AG04450 (cell line): Measurements from ENCODE around the gene STRA6. TPM values are rescaled to one million over a fixed set of nuclear protein-coding genes. Genes with fewer than 3 reads are reported as not detected.

Experiments
- CTCF ChIA-PET: fragments of 300-600, 350-600 bp; formaldehyde crosslinking; extraction: SDS; loops from one replicate; lab custom pipeline; 2022; ENCODE audit warnings: antibody characterized with exemption, inconsistent platforms; lab: Charles Lee
- POLR2A ChIA-PET: fragments of 350-600 bp; formaldehyde crosslinking; extraction: SDS; loops from one replicate; lab custom pipeline; 2021; ENCODE audit warnings: antibody characterized with exemption, inconsistent platforms; lab: Yijun Ruan, JAX
- DNase-seq: peaks from one replicate; pipeline ENCODE4 v3.0.0-alpha.2; 2011; ENCODE audit warnings: low read depth, low spot score
- H3K27ac ChIP-seq: one replicate; pipeline ENCODE4 v1.5.1; 2012; ENCODE audit warnings: low read depth, low read length, control low read depth
- H3K27me3 ChIP-seq: one replicate; pipeline ENCODE4 v1.6.0; 2012; ENCODE audit warnings: low read length; ENCODE audit not compliant: control insufficient read depth, insufficient read depth
- H3K4me3 ChIP-seq: 2 replicates; pipeline ENCODE4 v1.5.1; 2011; ENCODE audit warnings: mild to moderate bottlenecking, low read depth, low read length, control low read depth
- H3K9me3 ChIP-seq: 2 replicates; pipeline ENCODE4 v1.5.1; 2012; ENCODE audit warnings: low read length; ENCODE audit not compliant: control insufficient read depth, insufficient read depth
- polyA plus RNA-seq: library from polyadenylated mRNA; depleted of rRNA; stranded (reverse); fragments of >200 nt; gene quantifications from 2 replicates; pipeline ENCODE4 v1.2.3, GENCODE V29; 2011
- TF ChIP-seq, protein P1 (sequence below): IDR thresholded peaks from 2 replicates; pipeline ENCODE4 v1.5.1; 2011; ENCODE audit warnings: low read depth, low read length, control low read depth, inconsistent platforms

STRA6 gene
- polyA plus RNA-seq, 1 experiment, result 0.12 TPM

DNA sequence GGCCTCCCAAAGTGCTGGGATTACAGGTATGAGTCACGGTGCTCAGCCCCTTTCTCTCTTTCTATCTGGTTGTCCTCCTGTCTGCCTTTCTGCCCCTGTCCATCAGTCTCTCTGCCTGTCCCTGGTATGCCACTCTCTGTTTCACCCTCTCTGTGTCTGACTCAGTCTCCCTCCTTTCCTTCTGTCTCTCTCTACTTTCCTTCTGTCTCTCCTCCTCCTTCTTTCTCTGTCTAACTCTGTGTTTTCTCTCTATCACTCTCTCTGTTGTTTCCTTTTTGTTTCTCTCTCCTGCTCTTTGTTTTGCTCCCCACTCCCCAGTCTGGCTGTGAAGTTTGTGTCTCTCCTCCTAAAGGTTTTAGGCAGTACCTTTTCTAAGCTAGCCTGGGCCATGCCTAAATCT lies 9.1 kb upstream of the STRA6 start:
- POLR2A ChIA-PET, result no interaction called here
- H3K27ac ChIP-seq, result no peak overlapping the region
- H3K4me3 ChIP-seq, result no peak overlapping the region
- TF ChIP-seq, protein P1, sequence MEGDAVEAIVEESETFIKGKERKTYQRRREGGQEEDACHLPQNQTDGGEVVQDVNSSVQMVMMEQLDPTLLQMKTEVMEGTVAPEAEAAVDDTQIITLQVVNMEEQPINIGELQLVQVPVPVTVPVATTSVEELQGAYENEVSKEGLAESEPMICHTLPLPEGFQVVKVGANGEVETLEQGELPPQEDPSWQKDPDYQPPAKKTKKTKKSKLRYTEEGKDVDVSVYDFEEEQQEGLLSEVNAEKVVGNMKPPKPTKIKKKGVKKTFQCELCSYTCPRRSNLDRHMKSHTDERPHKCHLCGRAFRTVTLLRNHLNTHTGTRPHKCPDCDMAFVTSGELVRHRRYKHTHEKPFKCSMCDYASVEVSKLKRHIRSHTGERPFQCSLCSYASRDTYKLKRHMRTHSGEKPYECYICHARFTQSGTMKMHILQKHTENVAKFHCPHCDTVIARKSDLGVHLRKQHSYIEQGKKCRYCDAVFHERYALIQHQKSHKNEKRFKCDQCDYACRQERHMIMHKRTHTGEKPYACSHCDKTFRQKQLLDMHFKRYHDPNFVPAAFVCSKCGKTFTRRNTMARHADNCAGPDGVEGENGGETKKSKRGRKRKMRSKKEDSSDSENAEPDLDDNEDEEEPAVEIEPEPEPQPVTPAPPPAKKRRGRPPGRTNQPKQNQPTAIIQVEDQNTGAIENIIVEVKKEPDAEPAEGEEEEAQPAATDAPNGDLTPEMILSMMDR, result no peak
- no peaks in the 10 kb centered on the region for H3K9me3 ChIP-seq
- CTCF ChIA-PET, result no interaction called here
- DNase-seq, result no peak
- H3K27me3 ChIP-seq, result peaks cover 11% of the 10 kb centered on the region

DNA sequence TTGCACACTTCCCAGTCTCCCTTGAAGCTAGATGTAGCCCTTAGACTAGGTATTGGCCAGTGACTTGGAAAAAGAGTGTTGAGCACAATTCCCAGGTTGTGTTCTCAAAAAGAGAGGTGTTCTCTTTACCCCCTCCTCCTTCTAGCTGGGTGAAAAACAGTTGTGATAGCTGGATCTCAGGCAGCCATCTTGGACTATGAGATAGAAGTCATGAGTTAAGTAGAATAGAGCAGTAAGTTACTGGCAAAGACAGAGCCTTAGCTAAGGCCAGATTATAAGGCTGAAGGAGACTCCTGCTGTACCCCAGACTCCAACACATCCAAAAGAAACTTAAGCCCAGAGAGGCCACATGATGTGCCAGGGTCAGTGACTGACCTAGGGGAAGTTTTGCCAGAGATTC lies 8.1 kb upstream of the STRA6 start:
- TF ChIP-seq, protein P1, result no peak
- no peak for DNase-seq
- ChIA-PET POLR2A (no interaction called here), CTCF (no interaction called here)
- no peaks in the 10 kb centered on the region for H3K9me3 ChIP-seq
- H3K4me3 ChIP-seq, result no peak overlapping the region
- peaks cover 8% of the 10 kb centered on the region for H3K27me3 ChIP-seq
- H3K27ac ChIP-seq, result no peak overlapping the region

DNA sequence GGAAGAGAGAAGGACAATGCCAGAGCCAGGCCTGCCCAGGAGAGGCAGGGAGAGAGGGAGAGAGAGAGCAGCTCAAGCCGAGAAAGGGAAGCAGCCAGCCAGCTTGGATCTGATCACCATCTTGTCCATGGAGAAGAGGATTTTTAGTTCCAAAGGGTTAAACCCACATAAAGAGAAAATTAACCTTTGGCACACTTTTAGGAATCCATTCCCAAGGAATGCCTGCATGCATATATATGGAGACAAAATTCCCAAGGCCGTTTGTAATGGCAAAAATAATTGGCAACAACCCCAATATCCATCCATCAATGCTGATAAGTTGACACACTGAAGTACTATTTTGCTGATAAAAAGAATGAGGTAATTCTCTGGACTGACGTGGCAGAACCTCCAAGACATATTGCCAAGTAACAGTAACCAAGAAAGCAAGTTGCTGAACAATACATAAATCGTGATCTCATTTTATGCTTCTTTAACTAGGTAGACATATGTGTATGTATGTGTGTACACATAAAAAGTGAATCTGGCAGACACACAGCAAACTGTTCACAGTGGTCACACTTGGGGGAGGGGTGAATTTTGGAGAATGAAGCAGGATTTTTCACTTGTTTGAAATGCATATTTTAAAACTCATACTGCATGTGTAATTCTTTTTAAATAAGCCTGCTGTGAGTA lies 7.5 kb upstream of the STRA6 start:
- Histone ChIP-seq H3K27ac (peak overlapping the region; percentile 61), H3K27me3 (peaks cover 10% of the 10 kb centered on the region), H3K9me3 (no peaks in the 10 kb centered on the region), H3K4me3 (no peak overlapping the region)
- TF ChIP-seq, protein P1, result no peak
- ChIA-PET POLR2A (no interaction called here), CTCF (no interaction called here)
- no peak for DNase-seq

DNA sequence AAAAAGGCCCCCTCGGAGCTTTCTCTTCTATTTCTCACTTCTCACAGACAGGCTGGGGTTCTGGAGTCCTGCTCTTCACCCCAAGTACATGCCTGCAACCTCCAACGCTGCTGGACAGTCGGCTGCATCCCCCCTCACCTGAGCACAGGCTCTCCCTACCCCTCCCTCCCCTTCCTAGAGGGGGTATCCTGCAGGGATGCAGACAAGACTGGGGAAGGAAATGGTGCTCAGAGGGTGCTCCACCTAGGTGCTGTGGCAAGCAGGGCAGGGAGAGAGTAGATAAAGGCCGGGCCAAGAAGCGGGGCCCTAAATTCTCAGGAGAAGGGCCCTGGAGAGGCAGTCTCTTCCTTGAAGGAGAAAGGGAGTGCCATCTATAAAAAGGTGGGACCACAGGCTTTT lies 7.0 kb upstream of the STRA6 start:
- no peak overlapping the region for H3K4me3 ChIP-seq
- peaks cover 10% of the 10 kb centered on the region for H3K27me3 ChIP-seq
- H3K27ac ChIP-seq, result no peak overlapping the region
- no peak for DNase-seq
- ChIA-PET CTCF (interaction anchor here (0.8 kb wide), 1 partner anchor 98 kb away, joined by 3 read pairs; no protein-coding TSS in a partner anchor), POLR2A (no interaction called here)
- TF ChIP-seq, protein P1, result no peak
- no peaks in the 10 kb centered on the region for H3K9me3 ChIP-seq

DNA sequence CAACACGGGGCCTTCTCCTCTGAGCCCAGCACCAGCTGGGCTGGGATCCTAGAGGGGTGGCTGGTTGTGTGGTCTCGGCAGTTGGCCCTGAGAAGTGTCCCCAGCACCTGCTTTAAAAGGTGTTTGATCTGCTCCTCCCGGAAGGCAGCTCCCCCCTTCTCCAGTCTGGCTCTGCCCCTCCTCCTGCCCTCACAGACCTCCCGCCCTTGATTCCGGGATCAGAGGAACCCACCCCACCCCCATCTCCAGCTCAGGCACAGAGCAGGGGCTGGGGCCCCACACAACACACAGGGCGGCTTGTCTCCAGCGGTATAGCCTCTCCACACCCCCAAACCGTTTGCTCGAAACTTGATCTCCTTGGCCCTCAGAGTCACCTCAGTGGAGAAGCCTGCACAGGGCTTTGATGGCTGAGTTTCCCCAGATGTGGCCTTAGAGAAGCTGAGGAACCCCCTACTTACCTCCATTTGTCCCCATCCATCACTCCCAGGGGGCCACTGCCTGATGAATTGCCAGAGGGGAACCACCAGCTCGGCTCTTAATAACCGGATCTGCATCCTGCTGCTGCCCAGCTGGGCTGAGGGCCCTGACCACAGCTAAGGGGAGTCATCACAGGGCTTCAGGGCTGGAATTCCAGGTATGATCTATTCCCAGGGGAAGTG lies 6.4 kb upstream of the STRA6 start:
- CTCF ChIA-PET, result interaction anchor here (0.8 kb wide), 1 partner anchor 99 kb away, joined by 3 read pairs; no protein-coding TSS in a partner anchor
- H3K9me3 ChIP-seq, result no peaks in the 10 kb centered on the region
- H3K4me3 ChIP-seq, result no peak overlapping the region
- DNase-seq, result no peak
- TF ChIP-seq, protein P1, result no peak
- POLR2A ChIA-PET, result no interaction called here
- peaks cover 10% of the 10 kb centered on the region for H3K27me3 ChIP-seq
- H3K27ac ChIP-seq, result no peak overlapping the region
